ENCODE measurements around the gene STOML1. TPM values are rescaled to one million over a fixed set of nuclear protein-coding genes. Genes with fewer than 3 reads are reported as not detected.
"Not testable (repeated sequence)": the region's sequence is repeated elsewhere in the genome, so short reads cannot be mapped to it uniquely, and the experiment has no call there.

The STOML1 gene
- total RNA-seq, 4 donors from 2014 or later = 15.2 to 28.8 (median 16.9) TPM

DNA sequence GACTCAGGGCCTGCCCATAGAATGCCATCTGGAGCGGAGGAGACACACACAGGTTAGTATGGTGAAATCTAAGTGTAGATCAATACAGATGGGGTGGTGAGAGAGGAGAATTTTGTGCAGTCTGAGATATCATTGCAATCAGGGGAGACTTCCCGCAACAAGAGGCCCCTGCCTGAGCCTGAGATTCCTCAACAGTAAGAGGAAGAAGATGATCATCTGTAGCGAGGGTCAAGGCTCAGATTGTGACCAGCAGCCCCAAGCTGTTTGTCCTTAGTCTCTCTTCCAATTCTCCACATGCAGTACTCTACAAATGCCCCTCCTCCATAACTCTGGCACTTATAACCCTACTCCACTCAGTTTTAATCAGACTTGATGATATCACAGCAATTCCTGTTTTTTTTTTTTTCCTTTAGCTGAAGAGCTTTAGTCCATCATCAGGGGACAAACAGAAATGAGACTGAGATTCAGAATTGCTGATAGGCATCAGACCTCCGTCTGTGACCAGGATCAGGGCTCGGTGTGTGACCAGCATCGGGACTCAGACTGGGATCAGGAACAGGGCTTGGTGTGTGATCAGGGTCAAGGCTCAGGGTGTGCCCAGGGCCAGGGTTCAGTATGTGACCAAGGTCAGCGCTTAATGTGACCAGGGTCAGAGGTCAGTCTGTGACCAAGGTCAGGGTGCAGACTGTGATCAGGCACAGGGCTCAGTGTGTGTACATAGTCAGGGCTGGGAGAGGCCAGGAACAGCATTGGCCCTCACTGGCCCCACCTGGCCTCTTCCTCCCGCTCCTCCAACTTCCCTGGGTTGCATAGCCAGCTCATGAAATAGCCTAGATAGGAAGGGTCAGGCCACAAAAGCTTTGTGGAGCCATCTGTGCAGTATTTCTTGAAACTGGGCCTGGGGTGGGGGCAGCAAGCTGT is 51.8 kb downstream of the STOML1 start:
- no peak for DNase-seq
- in situ Hi-C loops (cut with MboI; ENCODE audit: low sequenced_read_pairs in 4 of 4) = no loop called here
- H3K27me3 ChIP-seq = no peaks in the 10 kb centered on the region
- no peaks in the 10 kb centered on the region for H3K4me1 ChIP-seq
- H3K4me3 ChIP-seq = no peak overlapping the region
- no peak for TF ChIP-seq POLR2A (IDR thresholded peaks at IDR 0.05)
- no peak for TF ChIP-seq CTCF (IDR thresholded peaks at IDR 0.05 in 4 of 5, conservative IDR thresholded peaks at IDR 0.05 in 1 of 5)
- no peak overlapping the region for H3K27ac ChIP-seq
- H3K36me3 ChIP-seq = no peaks in the 10 kb centered on the region
- intact Hi-C loops (cut with DNase I; ENCODE audit: low total_unique reads) = no loop called here
- ATAC-seq = no peak
- H3K9me3 ChIP-seq = no peaks in the 10 kb centered on the region

DNA sequence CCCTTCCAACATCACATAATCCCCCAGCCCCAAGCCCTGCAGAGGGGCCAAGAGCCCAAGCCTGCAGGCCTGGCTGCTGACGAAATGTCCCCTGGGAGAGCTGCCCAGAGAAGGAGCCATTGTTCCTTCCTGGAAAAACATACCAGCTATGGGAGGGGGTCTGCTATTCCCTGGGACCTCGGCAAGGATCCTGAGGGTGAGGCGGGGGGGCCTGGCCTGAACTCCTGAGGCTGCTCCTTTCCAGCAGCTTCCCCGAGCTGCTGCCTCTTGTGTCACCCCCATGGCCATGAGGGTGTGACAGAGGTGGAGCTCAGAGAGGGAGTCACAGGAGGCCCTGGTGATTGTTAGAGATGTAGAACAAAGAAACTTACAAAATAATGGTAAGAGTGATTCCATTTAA is 53.0 kb downstream of the STOML1 start:
- DNase-seq (no peak), ATAC-seq (no peak)
- Histone ChIP-seq H3K36me3 (no peaks in the 10 kb centered on the region), H3K27ac (no peak overlapping the region), H3K9me3 (no peaks in the 10 kb centered on the region), H3K4me3 (no peak overlapping the region), H3K4me1 (no peaks in the 10 kb centered on the region), H3K27me3 (no peaks in the 10 kb centered on the region)
- intact Hi-C loops (cut with DNase I; ENCODE audit: low total_unique reads) (no loop called here), in situ Hi-C loops (cut with MboI; ENCODE audit: low sequenced_read_pairs in 4 of 4) (no loop called here)
- no peak for TF ChIP-seq POLR2A (IDR thresholded peaks at IDR 0.05)
- TF ChIP-seq CTCF (IDR thresholded peaks at IDR 0.05 in 4 of 5, conservative IDR thresholded peaks at IDR 0.05 in 1 of 5) = no peak

DNA sequence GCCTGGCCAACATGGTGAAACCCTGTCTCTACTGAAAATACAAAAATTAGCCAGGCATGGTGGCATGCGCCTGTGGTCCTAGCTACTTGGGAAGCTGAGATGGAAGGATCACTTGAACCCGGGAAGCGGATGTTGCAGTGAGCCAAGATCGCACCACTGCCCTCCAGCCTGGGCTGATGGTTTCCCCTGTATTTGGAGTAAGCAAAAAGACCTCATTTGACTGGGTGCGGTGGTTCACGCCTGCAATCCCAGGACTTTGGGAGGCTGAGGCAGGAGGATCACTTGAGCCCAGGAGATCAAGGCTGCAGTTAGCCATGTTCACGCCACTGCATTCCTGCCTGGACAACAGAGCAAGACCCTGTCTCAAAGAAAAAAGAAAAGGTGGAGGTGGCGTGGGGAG is 53.6 kb downstream of the STOML1 start:
- intact Hi-C loops (cut with DNase I; ENCODE audit: low total_unique reads); H3K4me1 ChIP-seq; H3K27me3 ChIP-seq; H3K27ac ChIP-seq; DNase-seq; H3K4me3 ChIP-seq; in situ Hi-C loops (cut with MboI; ENCODE audit: low sequenced_read_pairs in 4 of 4); H3K36me3 ChIP-seq; ATAC-seq; H3K9me3 ChIP-seq: not testable (repeated sequence)

GRCh38 chr15:73937726-73938125 is 54.4 kb downstream of the STOML1 start:
- Histone ChIP-seq H3K4me1 (no peaks in the 10 kb centered on the region), H3K27ac (no peak overlapping the region), H3K27me3 (no peaks in the 10 kb centered on the region), H3K4me3 (no peak overlapping the region), H3K9me3 (no peaks in the 10 kb centered on the region), H3K36me3 (no peaks in the 10 kb centered on the region)
- TF ChIP-seq CTCF (IDR thresholded peaks at IDR 0.05 in 4 of 5, conservative IDR thresholded peaks at IDR 0.05 in 1 of 5) = no peak
- no peak for TF ChIP-seq POLR2A (IDR thresholded peaks at IDR 0.05)
- ATAC-seq (no peak), DNase-seq (no peak)
- intact Hi-C loops (cut with DNase I; ENCODE audit: low total_unique reads) (no loop called here), in situ Hi-C loops (cut with MboI; ENCODE audit: low sequenced_read_pairs in 4 of 4) (no loop called here)

GRCh38 chr15:73937296-73937695 is 54.8 kb downstream of the STOML1 start:
- intact Hi-C loops (cut with DNase I; ENCODE audit: low total_unique reads) = no loop called here
- no peaks in the 10 kb centered on the region for H3K27me3 ChIP-seq
- DNase-seq (no peak), ATAC-seq (no peak)
- no peak for TF ChIP-seq POLR2A (IDR thresholded peaks at IDR 0.05)
- in situ Hi-C loops (cut with MboI; ENCODE audit: low sequenced_read_pairs in 4 of 4) = no loop called here
- H3K4me1 ChIP-seq = no peaks in the 10 kb centered on the region
- no peaks in the 10 kb centered on the region for H3K36me3 ChIP-seq
- H3K9me3 ChIP-seq = no peaks in the 10 kb centered on the region
- no peak overlapping the region for H3K27ac ChIP-seq
- H3K4me3 ChIP-seq = no peak overlapping the region

All from gastrocnemius medialis (tissue), 4 donors.